Measurements from ENCODE around the gene SUCNR1. TPM values are rescaled to one million over a fixed set of nuclear protein-coding genes. Genes with fewer than 3 reads are reported as not detected.

The SUCNR1 gene
- total RNA-seq, 1 experiment from 2014 or later, result not detected

- no peak overlapping the region for H4K5ac ChIP-seq (ENCODE audit: insufficient read length, low read depth, low read length)
- H3K4me2 ChIP-seq (ENCODE audit: insufficient read depth, insufficient read length, low read length), result no peak overlapping the region
- no peak for DNase-seq
- TF ChIP-seq CTCF (conservative IDR thresholded peaks at IDR 0.05), result no peak
- no peak overlapping the region for H3K4ac ChIP-seq (ENCODE audit: low read depth, low read length)
- Mint-ChIP-seq H3K9me3 (peaks cover 0 to 2% of the 10 kb centered on the region in 2 experiments; a peak in 2 of 5 replicates), H3K36me3 (ENCODE audit: insufficient read depth in 1 of 3, low read depth in 3 of 3) (peaks cover 0 to 3% (median 0%) of the 10 kb centered on the region in 3 experiments; a peak in 1 of 7 replicates), H3K27me3 (ENCODE audit: low read depth) (no peaks in the 10 kb centered on the region), H3K4me1 (0 out of 4 replicates have a peak, but pooled peaks cover 0 to 5% of the 10 kb centered on the region in 2 experiments), H3K4me3 (no peak overlapping the region), H3K27ac (no peak overlapping the region)
- WGBS (ENCODE audit: extremely low coverage, insufficient read length, low lambda C conversion rate), result no CpG with 5 or more reads among the region's 1 CpG
- no peak overlapping the region for H2BK5ac ChIP-seq (ENCODE audit: insufficient read length, low read length)
- no peaks in the 10 kb centered on the region for H3K9me3 ChIP-seq (ENCODE audit: control insufficient read depth, low read depth, low read length)
- no peak overlapping the region for H2BK20ac ChIP-seq (ENCODE audit: low read depth, low read length, poor library complexity, severe bottlenecking)
- no peak overlapping the region for H3K23ac ChIP-seq (ENCODE audit: insufficient read length, low read depth, low read length)
- H3K18ac ChIP-seq (ENCODE audit: insufficient read length, low read depth, low read length), result no peak overlapping the region
- no peaks in the 10 kb centered on the region for H3K79me2 ChIP-seq (ENCODE audit: insufficient read depth, low read length)
- H3K14ac ChIP-seq (ENCODE audit: insufficient read depth, low read length), result no peak overlapping the region
- no peak overlapping the region for H3K56ac ChIP-seq (ENCODE audit: insufficient read length, low read depth, low read length)
- H3K4me1 ChIP-seq (ENCODE audit: insufficient read depth, low read length), result no peaks in the 10 kb centered on the region
- no peaks in the 10 kb centered on the region for H3K27me3 ChIP-seq (ENCODE audit: insufficient read depth, low read length)
- H2BK12ac ChIP-seq (ENCODE audit: insufficient read length, low read depth, low read length), result no peak overlapping the region
- H3K23me2 ChIP-seq (ENCODE audit: insufficient read length, low read depth, low read length, poor library complexity, severe bottlenecking), result no peaks in the 10 kb centered on the region
- H2BK15ac ChIP-seq (ENCODE audit: low read depth, low read length), result no peak overlapping the region
- H3T11ph ChIP-seq (ENCODE audit: low read length), result no peak overlapping the region
- no peak overlapping the region for H2AFZ ChIP-seq (ENCODE audit: low read length)
- no peak overlapping the region for H4K8ac ChIP-seq (replicated peaks; ENCODE audit: insufficient read length, low read depth, low read length)
- H3K9ac ChIP-seq (ENCODE audit: extremely low read depth, insufficient read length, low read length), result no peak overlapping the region
- no peak overlapping the region for H4K91ac ChIP-seq (ENCODE audit: insufficient read length, low read depth, low read length)
- H3K27ac ChIP-seq (ENCODE audit: insufficient read length, low read depth, low read length), result no peak overlapping the region
- no peak overlapping the region for H2BK120ac ChIP-seq (ENCODE audit: low read depth, low read length, poor library complexity, severe bottlenecking)
- H4K20me1 ChIP-seq (ENCODE audit: control insufficient read depth, insufficient read depth, insufficient read length), result no peaks in the 10 kb centered on the region
- H3K79me1 ChIP-seq (ENCODE audit: insufficient read depth, low read depth, low read length, poor library complexity, severe bottlenecking), result no peaks in the 10 kb centered on the region
- H2AK5ac ChIP-seq (ENCODE audit: insufficient read length, low read length), result no peak overlapping the region
These were observed 50.5 kb downstream of the SUCNR1 start for GRCh38 chr3:151923901-151924300.

Measured in H9 (cell line).